ENCODE measurements around the gene ABCA6. TPM values are rescaled to one million over a fixed set of nuclear protein-coding genes. Genes with fewer than 3 reads are reported as not detected.

The ABCA6 gene
- total and polyA plus RNA-seq, 10 of the 15 experiments (the other 5 are each of a cell fraction or from before 2014, with no cell fraction given): 6.8 to 36.9 (median 12.6) TPM

DNA sequence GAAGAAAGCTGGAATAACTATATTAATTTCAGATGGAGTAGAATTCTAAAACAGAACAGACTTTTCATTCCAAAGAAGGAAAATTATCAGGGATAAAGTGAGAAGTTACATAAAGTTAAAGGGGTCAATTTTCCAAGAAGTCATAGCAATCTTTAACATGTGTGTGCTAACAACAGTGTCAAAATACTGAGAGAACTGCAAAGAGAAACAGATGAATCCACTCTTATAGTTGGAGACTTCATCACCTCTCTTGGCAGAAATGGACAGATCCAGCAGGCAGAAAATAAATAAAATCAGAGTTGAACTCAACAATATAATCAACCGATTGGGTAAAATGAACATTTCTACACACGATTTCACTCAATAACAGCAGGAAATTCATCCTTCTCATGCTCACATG is 86.4 kb downstream of the ABCA6 start:
- CTCF ChIA-PET: no interaction called here
- no peak for TF ChIP-seq NR2C2 (IDR thresholded peaks at IDR 0.05; ENCODE audit: borderline replicate concordance, control insufficient read depth, insufficient read length, low read depth)
- no peak for TF ChIP-seq BMI1 (IDR thresholded peaks at IDR 0.05; ENCODE audit: borderline replicate concordance)
- TF ChIP-seq, protein P1, sequence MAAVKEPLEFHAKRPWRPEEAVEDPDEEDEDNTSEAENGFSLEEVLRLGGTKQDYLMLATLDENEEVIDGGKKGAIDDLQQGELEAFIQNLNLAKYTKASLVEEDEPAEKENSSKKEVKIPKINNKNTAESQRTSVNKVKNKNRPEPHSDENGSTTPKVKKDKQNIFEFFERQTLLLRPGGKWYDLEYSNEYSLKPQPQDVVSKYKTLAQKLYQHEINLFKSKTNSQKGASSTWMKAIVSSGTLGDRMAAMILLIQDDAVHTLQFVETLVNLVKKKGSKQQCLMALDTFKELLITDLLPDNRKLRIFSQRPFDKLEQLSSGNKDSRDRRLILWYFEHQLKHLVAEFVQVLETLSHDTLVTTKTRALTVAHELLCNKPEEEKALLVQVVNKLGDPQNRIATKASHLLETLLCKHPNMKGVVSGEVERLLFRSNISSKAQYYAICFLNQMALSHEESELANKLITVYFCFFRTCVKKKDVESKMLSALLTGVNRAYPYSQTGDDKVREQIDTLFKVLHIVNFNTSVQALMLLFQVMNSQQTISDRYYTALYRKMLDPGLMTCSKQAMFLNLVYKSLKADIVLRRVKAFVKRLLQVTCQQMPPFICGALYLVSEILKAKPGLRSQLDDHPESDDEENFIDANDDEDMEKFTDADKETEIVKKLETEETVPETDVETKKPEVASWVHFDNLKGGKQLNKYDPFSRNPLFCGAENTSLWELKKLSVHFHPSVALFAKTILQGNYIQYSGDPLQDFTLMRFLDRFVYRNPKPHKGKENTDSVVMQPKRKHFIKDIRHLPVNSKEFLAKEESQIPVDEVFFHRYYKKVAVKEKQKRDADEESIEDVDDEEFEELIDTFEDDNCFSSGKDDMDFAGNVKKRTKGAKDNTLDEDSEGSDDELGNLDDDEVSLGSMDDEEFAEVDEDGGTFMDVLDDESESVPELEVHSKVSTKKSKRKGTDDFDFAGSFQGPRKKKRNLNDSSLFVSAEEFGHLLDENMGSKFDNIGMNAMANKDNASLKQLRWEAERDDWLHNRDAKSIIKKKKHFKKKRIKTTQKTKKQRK (IDR thresholded peaks at IDR 0.05; ENCODE audit: low read depth, low read length): no peak
- TF ChIP-seq NFXL1 (IDR thresholded peaks at IDR 0.05; ENCODE audit: borderline replicate concordance): no peak
- no peak for TF ChIP-seq SREBF2 (IDR thresholded peaks at IDR 0.05; ENCODE audit: low read length)
- TF ChIP-seq CBX5 (IDR thresholded peaks at IDR 0.05; ENCODE audit: low read depth): no peak
- no peak for TF ChIP-seq SMAD5 (IDR thresholded peaks at IDR 0.05; ENCODE audit: low read depth)
- no peak for TF ChIP-seq ZNF207 (IDR thresholded peaks at IDR 0.05; ENCODE audit: borderline replicate concordance)
- no peak for TF ChIP-seq NBN (IDR thresholded peaks at IDR 0.05)
- TF ChIP-seq, protein P2, sequence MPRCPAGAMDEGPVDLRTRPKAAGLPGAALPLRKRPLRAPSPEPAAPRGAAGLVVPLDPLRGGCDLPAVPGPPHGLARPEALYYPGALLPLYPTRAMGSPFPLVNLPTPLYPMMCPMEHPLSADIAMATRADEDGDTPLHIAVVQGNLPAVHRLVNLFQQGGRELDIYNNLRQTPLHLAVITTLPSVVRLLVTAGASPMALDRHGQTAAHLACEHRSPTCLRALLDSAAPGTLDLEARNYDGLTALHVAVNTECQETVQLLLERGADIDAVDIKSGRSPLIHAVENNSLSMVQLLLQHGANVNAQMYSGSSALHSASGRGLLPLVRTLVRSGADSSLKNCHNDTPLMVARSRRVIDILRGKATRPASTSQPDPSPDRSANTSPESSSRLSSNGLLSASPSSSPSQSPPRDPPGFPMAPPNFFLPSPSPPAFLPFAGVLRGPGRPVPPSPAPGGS (IDR thresholded peaks at IDR 0.05; ENCODE audit: borderline replicate concordance, insufficient read depth, low read depth, low read length, poor library complexity, severe bottlenecking): no peak
- no peak for TF ChIP-seq CREM (IDR thresholded peaks at IDR 0.05; ENCODE audit: low read depth)
- TF ChIP-seq, protein P3, sequence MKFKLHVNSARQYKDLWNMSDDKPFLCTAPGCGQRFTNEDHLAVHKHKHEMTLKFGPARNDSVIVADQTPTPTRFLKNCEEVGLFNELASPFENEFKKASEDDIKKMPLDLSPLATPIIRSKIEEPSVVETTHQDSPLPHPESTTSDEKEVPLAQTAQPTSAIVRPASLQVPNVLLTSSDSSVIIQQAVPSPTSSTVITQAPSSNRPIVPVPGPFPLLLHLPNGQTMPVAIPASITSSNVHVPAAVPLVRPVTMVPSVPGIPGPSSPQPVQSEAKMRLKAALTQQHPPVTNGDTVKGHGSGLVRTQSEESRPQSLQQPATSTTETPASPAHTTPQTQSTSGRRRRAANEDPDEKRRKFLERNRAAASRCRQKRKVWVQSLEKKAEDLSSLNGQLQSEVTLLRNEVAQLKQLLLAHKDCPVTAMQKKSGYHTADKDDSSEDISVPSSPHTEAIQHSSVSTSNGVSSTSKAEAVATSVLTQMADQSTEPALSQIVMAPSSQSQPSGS (IDR thresholded peaks at IDR 0.05; ENCODE audit: low read length): no peak
- no peak for TF ChIP-seq FOXM1 (IDR thresholded peaks at IDR 0.05; ENCODE audit: low read depth, low read length)
- TF ChIP-seq ZBED1 (IDR thresholded peaks at IDR 0.05; ENCODE audit: borderline replicate concordance): no peak
- TF ChIP-seq SP1 (IDR thresholded peaks at IDR 0.05; ENCODE audit: low read depth, low read length): no peak
- no peak for TF ChIP-seq IKZF2 (IDR thresholded peaks at IDR 0.05)
- no peak for TF ChIP-seq RUNX3 (IDR thresholded peaks at IDR 0.05; ENCODE audit: low read length)
- no peak for TF ChIP-seq GATAD2B (conservative IDR thresholded peaks at IDR 0.05; ENCODE audit: low read depth)
- TF ChIP-seq, protein P4, sequence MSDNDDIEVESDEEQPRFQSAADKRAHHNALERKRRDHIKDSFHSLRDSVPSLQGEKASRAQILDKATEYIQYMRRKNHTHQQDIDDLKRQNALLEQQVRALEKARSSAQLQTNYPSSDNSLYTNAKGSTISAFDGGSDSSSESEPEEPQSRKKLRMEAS (IDR thresholded peaks at IDR 0.05; ENCODE audit: low read depth, low read length): no peak

More for the DNA sequence above, 86.4 kb downstream of the ABCA6 start:
- intact Hi-C loops (cut with micrococcal nuclease; ENCODE audit: unreplicated experiment) (no loop called here), in situ Hi-C loops (cut with MboI) (no loop called here)
- Histone ChIP-seq H3K9ac (ENCODE audit: control insufficient read depth, insufficient read depth, low read length) (no peak overlapping the region), H2AFZ (ENCODE audit: control insufficient read depth, low read depth, low read length) (no peak overlapping the region), H3K4me3 (no peak overlapping the region), H3K27ac (ENCODE audit: control insufficient read depth, insufficient read depth) (no peak overlapping the region), H3K4me2 (ENCODE audit: control insufficient read depth, insufficient read depth) (no peak overlapping the region), H3K9me3 (replicated peaks; ENCODE audit: control insufficient read depth, insufficient read depth, low read length) (peaks cover 3% of the 10 kb centered on the region; the same call in 1 of the 3 replicates), H3K4me1 (ENCODE audit: control insufficient read depth, insufficient read depth, low read length) (no peaks in the 10 kb centered on the region), H3K79me2 (ENCODE audit: control insufficient read depth, insufficient read depth, low read length) (no peaks in the 10 kb centered on the region), H3K36me3 (ENCODE audit: control insufficient read depth in 2 of 2, insufficient read depth in 2 of 2, low read length in 1 of 2) (no peaks in the 10 kb centered on the region), H4K20me1 (ENCODE audit: control insufficient read depth, insufficient read depth) (no peaks in the 10 kb centered on the region), H3K27me3 (replicated peaks in 1 of 2; ENCODE audit: control insufficient read depth in 2 of 2, insufficient read depth in 2 of 2, low read length in 1 of 2) (no peaks in the 10 kb centered on the region)
- 70% methylated on average over 2 of the region's 2 CpGs for WGBS (ENCODE audit: insufficient coverage, insufficient replicate concordance, low lambda C conversion rate, missing lambda C conversion rate)
- RAD21 ChIA-PET (ENCODE audit: unreplicated experiment): interaction anchor here (1.1 kb wide), 1 partner anchor 12 kb away, joined by 3 read pairs; no protein-coding TSS in a partner anchor
- no peak for FAIRE-seq
- SMC1A ChIA-PET (ENCODE audit: uncharacterized antibody, unreplicated experiment): interaction anchor here (0.7 to 0.8 kb wide), 2 partner anchors 11 to 18 kb away, joined by 3 read pairs; no protein-coding TSS in a partner anchor
- no peak for DNase-seq (ENCODE audit: low read depth, low spot score)
- ATAC-seq: no peak
- POLR2A ChIA-PET: no interaction called here
- no TSS peak for BruUV-seq (replicated peaks)
